IPS-NIHi11 (cell line): Measurements from ENCODE around the gene CETP.
"Not testable (repeated sequence)": the region's sequence is repeated elsewhere in the genome, so short reads cannot be mapped to it uniquely, and the experiment has no call there.

Experiments used
- DNase-seq: peaks from one replicate; pipeline ENCODE4 v3.0.0; 2012; ENCODE audit warnings: mixed read lengths, low spot score

The CETP gene

GRCh38 chr16:56960681-56961281 is 969 bp upstream of the CETP start:
- no peak for DNase-seq

- no peak for DNase-seq
These were observed 364 bp upstream of the CETP start for GRCh38 chr16:56961386-56961785.

DNA sequence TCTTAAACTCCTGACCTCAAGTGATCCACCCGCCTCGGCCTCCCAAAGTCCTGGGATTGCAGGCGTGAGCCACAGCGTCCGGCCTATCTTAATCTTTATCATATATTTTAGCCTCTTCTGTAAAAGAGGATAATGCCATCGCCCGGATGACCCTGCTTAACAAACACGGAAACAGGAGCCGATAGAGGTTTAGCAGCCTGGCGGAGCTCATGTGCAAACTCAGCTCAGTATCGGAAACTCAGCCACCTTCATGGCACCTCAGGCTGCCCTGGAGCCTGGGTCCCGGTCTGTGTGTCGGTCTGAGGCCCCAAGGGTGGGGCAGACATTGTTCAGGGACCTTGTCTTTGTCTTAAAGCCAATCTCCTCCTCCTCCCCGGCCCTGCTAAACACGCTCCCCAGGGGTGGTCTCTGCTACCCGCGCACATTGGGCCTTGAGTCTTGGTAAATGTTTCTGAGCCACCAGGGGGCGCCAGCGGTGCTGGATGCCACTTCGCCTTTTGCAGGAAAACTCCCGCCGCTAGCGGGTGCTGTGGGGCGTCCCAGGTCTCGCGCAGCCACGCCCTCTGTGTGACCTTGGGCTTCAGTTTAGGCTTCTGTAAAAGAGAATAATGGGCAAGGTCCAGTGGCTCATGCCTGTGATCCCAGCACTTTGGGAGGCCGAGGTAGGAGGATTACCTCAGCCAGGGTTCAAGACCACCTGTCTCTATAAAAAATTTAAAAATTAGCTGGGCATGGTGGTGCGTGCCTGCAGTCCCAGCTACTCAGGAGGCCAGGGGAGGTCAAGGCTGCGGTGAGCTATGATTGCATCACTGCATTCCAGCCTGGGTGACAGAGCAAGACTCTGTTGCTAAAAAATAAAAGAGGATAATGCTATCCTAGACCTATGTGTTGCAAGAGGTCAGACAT is 2.7 kb downstream of the CETP start:
- peak; percentile 91 for DNase-seq

DNA sequence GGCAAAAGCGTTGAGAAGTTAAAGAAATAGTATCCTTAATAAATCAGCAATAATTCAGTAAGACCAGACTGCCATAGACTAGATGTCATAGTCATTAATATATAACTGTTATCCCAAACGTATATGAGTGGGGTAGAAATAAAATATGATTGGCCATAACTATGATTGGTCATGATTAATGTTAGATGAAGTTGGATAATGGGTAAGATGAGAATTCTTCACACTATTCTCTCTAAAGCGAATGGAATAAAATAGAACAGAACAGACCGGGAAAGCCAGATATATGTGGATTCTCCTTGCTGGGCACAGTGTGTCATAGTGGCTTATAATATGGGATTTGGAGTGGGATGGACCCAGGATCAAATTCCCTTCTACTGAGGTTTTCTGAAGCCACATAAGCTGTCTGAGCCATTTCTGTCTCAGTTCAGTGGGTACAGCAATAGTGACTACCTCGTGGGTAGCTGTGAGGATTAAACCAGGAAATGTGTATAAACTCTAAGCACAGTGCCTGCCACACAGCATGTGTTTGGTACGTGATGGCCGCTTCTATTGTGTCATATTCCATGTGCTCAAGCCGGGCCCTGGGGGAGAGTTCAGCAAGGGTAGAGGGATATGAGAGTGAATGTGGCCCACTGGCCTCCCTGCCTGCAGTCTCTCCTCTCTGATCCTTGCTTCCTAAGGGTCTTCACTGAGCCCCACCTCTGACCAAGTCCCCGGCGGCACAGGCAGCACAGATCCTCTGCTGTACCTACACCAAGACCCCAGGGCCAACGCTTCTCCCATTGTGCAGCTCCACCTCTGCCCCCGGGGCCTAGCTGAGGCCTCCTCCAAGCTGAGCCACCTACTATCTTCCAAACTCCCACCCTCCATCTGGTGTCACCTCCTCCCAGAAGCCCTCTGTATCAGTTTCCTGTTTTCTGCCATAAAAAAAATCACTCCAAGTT is 3.7 kb downstream of the CETP start:
- no peak for DNase-seq

GRCh38 chr16:56966093-56966475 is 4.3 kb downstream of the CETP start:
- no peak for DNase-seq

GRCh38 chr16:56967733-56968132 is 6.0 kb downstream of the CETP start:
- no peak for DNase-seq

DNA sequence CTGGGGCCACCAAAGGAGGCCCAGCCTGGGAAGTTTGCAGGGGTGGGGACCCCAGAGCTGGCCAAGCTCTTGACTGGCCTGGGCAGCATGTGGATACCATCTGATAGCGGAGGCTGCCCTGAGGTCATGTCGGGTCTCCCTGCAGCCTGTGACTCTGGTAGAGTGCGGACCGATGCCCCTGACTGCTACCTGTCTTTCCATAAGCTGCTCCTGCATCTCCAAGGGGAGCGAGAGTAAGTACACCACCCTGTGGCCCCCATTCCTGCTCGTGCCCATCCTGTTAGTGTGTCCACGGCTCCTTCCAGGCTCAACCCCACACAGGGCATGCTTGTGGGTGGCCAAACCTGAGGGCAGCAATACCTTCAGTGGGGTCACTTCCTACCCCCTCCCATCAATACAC is 8.0 kb downstream of the CETP start:
- no peak for DNase-seq

- DNase-seq: no peak
These were observed 9.4 kb downstream of the CETP start for GRCh38 chr16:56970934-56971767.

DNA sequence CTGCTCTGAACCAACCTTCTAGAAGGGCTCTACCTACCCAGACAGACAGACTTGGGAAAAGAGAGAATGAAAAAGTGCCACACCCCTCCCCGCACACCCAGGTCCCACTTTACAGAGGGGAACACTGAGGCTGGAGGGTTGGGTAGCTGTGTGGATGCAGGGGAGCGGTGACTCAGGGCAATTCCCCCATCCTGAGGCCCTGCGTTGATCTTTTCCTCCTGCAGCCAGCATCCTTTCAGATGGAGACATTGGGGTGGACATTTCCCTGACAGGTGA is 10.0 kb downstream of the CETP start:
- DNase-seq: no peak

DNA sequence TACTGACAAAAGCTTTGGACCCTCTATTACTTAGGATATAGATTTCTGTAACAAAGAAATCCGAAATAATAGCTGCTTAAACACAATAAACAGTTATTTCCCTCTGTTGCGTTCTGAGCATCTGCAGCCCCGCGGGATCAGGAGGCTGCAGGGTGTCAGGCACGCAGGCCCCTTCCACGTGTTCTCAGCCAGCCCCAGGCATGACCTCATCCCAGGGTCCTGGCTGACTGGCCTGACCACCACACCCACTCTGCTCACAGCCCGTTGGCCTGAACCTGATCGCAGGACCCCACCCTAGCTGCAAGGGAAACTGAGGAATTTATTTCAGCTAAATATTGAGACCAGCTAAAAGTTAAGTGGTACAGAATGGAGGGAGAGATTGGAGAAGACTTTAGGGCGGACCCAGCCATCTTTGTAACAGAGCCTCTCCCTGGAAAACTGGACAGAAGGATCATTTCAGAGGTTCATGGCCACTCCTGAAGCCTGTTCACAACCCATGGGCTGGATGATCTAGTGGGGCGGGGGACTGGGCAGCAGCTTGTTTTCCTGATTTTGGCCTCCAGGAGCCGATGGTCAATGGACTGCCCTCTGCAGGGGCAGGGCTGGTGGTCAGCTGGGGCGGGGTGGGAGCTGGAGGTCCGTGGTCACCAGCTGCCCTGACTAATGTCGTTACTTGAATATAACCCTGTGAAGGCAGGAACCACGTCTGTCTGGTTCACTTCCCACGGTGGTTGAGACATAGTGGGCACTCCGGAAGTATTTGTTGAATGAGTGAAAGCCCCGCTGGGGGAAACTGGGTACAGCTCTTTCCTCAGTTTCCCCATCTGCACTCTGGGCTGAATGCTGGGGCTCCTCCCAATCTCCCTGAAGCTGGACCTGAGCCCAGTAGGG is 10.9 kb downstream of the CETP start:
- DNase-seq: no peak

GRCh38 chr16:56973294-56973689 is 11.5 kb downstream of the CETP start:
- DNase-seq: no peak

GRCh38 chr16:56973899-56974298 is 12.1 kb downstream of the CETP start:
- not testable (repeated sequence) for DNase-seq

GRCh38 chr16:56974549-56975300 is 13.0 kb downstream of the CETP start:
- no peak for DNase-seq

GRCh38 chr16:56975714-56976113 is 14.0 kb downstream of the CETP start:
- no peak for DNase-seq

GRCh38 chr16:56977216-56977615 is 15.5 kb downstream of the CETP start:
- no peak for DNase-seq

- no peak for DNase-seq
These were observed 16.2 kb downstream of the CETP start for GRCh38 chr16:56977823-56978430.

GRCh38 chr16:56980201-56980535 is 18.4 kb downstream of the CETP start:
- DNase-seq: no peak

- DNase-seq: no peak
These were observed 19.3 kb downstream of the CETP start for GRCh38 chr16:56980792-56981724.
